GM12864 (cell line): ENCODE measurements around the gene TCERG1L.

Experiments
- DNase-seq: peaks from one replicate; pipeline ENCODE4 v3.0.0-alpha.2; 2011; ENCODE audit warnings: low read depth
- H3K4me3 ChIP-seq: 2 replicates; pipeline ENCODE4 v1.5.1; 2011; ENCODE audit warnings: mild to moderate bottlenecking, low read depth, low read length, control low read depth
- CTCF ChIP-seq: IDR thresholded peaks from 2 replicates; pipeline ENCODE4 v1.5.1; 2011; ENCODE audit warnings: low read depth, mild to moderate bottlenecking, moderate library complexity, low read length, control low read depth, inconsistent platforms; ENCODE audit errors: missing control alignments

Gene TCERG1L

GRCh38 chr10:131074682-131075081, 236.8 kb downstream of the TCERG1L start:
- no peak for TF ChIP-seq CTCF
- DNase-seq, result no peak
- no peak overlapping the region for H3K4me3 ChIP-seq

GRCh38 chr10:131073469-131074035, 238.0 kb downstream of the TCERG1L start:
- no peak for TF ChIP-seq CTCF
- DNase-seq, result no peak
- no peak overlapping the region for H3K4me3 ChIP-seq

GRCh38 chr10:131072651-131073468, 238.7 kb downstream of the TCERG1L start:
- no peak for TF ChIP-seq CTCF
- no peak for DNase-seq
- H3K4me3 ChIP-seq, result no peak overlapping the region

GRCh38 chr10:131071721-131072120, 239.8 kb downstream of the TCERG1L start:
- TF ChIP-seq CTCF, result no peak
- no peak for DNase-seq
- H3K4me3 ChIP-seq, result no peak overlapping the region

GRCh38 chr10:131070856-131071255, 240.7 kb downstream of the TCERG1L start:
- no peak overlapping the region for H3K4me3 ChIP-seq
- TF ChIP-seq CTCF, result no peak
- no peak for DNase-seq

GRCh38 chr10:131068760-131069159, 242.8 kb downstream of the TCERG1L start:
- no peak overlapping the region for H3K4me3 ChIP-seq
- TF ChIP-seq CTCF, result no peak
- no peak for DNase-seq

- DNase-seq, result no peak
- no peak for TF ChIP-seq CTCF
- no peak overlapping the region for H3K4me3 ChIP-seq
These were observed 243.2 kb downstream of the TCERG1L start for GRCh38 chr10:131068311-131068710.
